Activated naive CD8-positive, alpha-beta T cell treated with anti-CD3 and anti-CD28 coated beads for 36 hours (primary cell): ENCODE data around the gene NLE1. TPM values are rescaled to one million over a fixed set of nuclear protein-coding genes. Genes with fewer than 3 reads are reported as not detected.
A peak's percentile ranks its signal among the peaks of the same experiment; 100 is the strongest.

Experiments used
- DNase-seq: peaks from one replicate; pipeline ENCODE4 v3.0.0; 2021
- H3K27ac Mint-ChIP-seq: one replicate; pipeline ENCODE4 v1.8.0; 2022; ENCODE audit warnings: mild to moderate bottlenecking, moderate library complexity, mixed read lengths
- H3K27me3 Mint-ChIP-seq: one replicate; pipeline ENCODE4 v1.8.0; 2022; ENCODE audit warnings: mild to moderate bottlenecking, mixed read lengths
- H3K36me3 Mint-ChIP-seq: one replicate; pipeline ENCODE4 v1.8.0; 2021; ENCODE audit warnings: mild to moderate bottlenecking, mixed read lengths
- H3K4me1 Mint-ChIP-seq: one replicate; pipeline ENCODE4 v1.8.0; 2021; ENCODE audit warnings: mixed read lengths
- H3K4me3 Mint-ChIP-seq: one replicate; pipeline ENCODE4 v1.8.0; 2022; ENCODE audit warnings: mild to moderate bottlenecking, moderate library complexity, mixed read lengths
- H3K9me3 Mint-ChIP-seq: one replicate; pipeline ENCODE4 v1.8.0; 2022; ENCODE audit warnings: mixed read lengths
- total RNA-seq, 2 experiments: library from RNA; stranded (reverse); gene quantifications; one replicate each; pipeline ENCODE4 v1.2.3, GENCODE V29; 2021

The NLE1 gene
- total RNA-seq, 2 experiments from 2014 or later: 59.9 to 61.8 TPM

GRCh38 chr17:35089586-35090296, 52.4 kb downstream of the NLE1 start:
- Mint-ChIP-seq H3K27ac (peak overlapping the region; percentile 96), H3K9me3 (no peaks in the 10 kb centered on the region), H3K4me3 (peak overlapping the region; percentile 83), H3K36me3 (peaks cover 2% of the 10 kb centered on the region), H3K27me3 (no peaks in the 10 kb centered on the region), H3K4me1 (peaks cover 48% of the 10 kb centered on the region)
- DNase-seq: peak; percentile 36

DNA sequence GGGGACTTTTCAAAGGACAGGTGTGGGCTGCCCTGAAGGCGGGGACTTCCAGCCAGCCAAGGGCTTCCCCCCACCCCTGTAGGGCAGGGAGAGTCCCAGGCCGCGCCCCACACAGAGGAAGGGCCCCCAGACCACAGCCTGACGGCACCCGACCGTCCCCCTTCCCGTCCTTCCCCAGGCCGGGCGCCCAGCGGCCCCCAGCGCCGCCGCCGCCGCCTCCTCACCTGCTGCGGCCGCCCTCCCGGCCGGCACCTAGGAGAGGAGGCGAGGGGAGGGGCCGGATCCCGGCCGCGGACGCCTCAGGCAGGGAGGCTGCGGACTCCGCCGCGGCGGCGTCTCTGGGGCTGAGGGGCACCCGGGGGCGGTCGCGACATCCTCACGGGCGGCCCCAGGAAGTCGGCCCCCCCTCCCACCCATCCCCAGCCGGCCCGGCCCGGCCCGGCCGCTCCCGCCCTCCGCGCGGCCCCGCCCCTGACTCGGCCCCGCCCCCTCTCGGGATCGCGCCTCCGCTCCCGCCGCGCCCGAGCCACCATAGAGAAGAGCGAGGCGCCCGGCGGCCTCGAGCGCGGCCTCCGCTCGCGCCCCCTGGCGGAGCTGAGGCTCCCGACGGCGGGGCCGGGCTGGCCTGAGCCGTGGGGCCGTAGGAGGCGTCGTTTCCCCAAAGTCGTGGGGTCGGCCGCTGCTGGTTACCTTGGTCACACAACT, 53.1 kb downstream of the NLE1 start:
- Mint-ChIP-seq H3K9me3 (no peaks in the 10 kb centered on the region), H3K27ac (peak overlapping the region; percentile 96), H3K27me3 (no peaks in the 10 kb centered on the region), H3K4me3 (peak overlapping the region; percentile 84), H3K4me1 (peaks cover 51% of the 10 kb centered on the region), H3K36me3 (peaks cover 2% of the 10 kb centered on the region)
- peak; percentile 93 for DNase-seq

DNA sequence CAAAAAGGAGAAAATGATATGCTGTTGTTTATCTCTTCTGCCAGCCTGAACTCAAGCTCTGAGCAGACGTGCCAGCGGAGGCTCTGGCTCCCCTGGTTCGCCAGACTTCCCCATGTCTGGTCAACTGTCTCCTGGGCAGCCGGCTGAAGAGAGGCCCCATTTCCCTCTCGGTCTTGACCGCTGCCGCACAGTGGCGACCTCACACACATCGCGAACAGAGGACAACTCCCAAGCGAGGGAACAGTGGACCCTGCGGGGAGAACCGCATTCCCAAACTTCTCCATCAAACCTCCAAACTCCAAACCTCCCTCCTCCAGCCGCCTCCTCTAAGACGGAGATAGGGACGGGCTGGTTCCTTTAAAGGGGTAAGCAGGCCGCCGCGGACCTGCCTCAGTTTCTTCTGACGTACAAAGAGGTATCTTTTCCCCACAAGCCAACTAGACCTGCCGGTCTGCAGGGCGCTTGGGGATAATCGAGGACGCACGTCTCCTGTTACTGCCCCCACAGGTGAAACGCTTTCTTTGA, 53.7 kb downstream of the NLE1 start:
- DNase-seq: peak; percentile 18
- peaks cover 2% of the 10 kb centered on the region for H3K36me3 Mint-ChIP-seq
- H3K4me3 Mint-ChIP-seq: peak overlapping the region; percentile 84
- no peaks in the 10 kb centered on the region for H3K27me3 Mint-ChIP-seq
- H3K9me3 Mint-ChIP-seq: no peaks in the 10 kb centered on the region
- peaks cover 51% of the 10 kb centered on the region for H3K4me1 Mint-ChIP-seq
- H3K27ac Mint-ChIP-seq: peak overlapping the region; percentile 89

GRCh38 chr17:35087731-35088355, 54.3 kb downstream of the NLE1 start:
- Mint-ChIP-seq H3K4me1 (peaks cover 56% of the 10 kb centered on the region), H3K9me3 (no peaks in the 10 kb centered on the region), H3K27ac (peak overlapping the region; percentile 89), H3K4me3 (peak overlapping the region; percentile 84), H3K36me3 (peaks cover 2% of the 10 kb centered on the region), H3K27me3 (no peaks in the 10 kb centered on the region)
- DNase-seq: peak; percentile 29

GRCh38 chr17:35086931-35087573, 55.1 kb downstream of the NLE1 start:
- Mint-ChIP-seq H3K27ac (peak overlapping the region; percentile 89), H3K27me3 (no peaks in the 10 kb centered on the region), H3K9me3 (no peaks in the 10 kb centered on the region), H3K4me3 (peak overlapping the region; percentile 84), H3K4me1 (peaks cover 64% of the 10 kb centered on the region), H3K36me3 (peaks cover 2% of the 10 kb centered on the region)
- DNase-seq: no peak

- no peak overlapping the region for H3K4me3 Mint-ChIP-seq
- DNase-seq: no peak
- no peaks in the 10 kb centered on the region for H3K9me3 Mint-ChIP-seq
- no peak overlapping the region for H3K27ac Mint-ChIP-seq
- H3K27me3 Mint-ChIP-seq: no peaks in the 10 kb centered on the region
- H3K4me1 Mint-ChIP-seq: peaks cover 70% of the 10 kb centered on the region
- H3K36me3 Mint-ChIP-seq: peaks cover 2% of the 10 kb centered on the region
These were observed 55.9 kb downstream of the NLE1 start for GRCh38 chr17:35086164-35086563.

- H3K9me3 Mint-ChIP-seq: no peaks in the 10 kb centered on the region
- no peaks in the 10 kb centered on the region for H3K27me3 Mint-ChIP-seq
- peaks cover 74% of the 10 kb centered on the region for H3K4me1 Mint-ChIP-seq
- H3K4me3 Mint-ChIP-seq: no peak overlapping the region
- peaks cover 4% of the 10 kb centered on the region for H3K36me3 Mint-ChIP-seq
- H3K27ac Mint-ChIP-seq: no peak overlapping the region
- DNase-seq: no peak
These were observed 57.1 kb downstream of the NLE1 start for GRCh38 chr17:35084987-35085386.

DNA sequence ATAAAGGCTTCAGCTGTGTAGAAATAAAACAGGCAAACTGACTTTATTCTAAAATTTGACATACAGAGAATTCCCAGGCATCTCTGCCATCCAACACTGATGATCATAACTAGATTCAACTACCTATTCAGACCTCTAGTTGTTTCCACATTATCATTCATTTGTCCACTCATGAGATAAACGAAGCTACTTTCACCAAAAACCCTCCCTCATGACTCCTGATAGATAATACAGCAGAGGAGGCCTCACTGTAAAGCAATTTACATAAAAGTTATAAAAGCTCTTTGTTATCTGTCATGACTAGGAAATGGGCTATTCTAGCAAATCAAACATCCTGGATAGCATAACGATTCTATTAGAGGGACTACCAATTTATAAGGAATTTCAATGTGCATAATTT, 59.0 kb downstream of the NLE1 start:
- peaks cover 6% of the 10 kb centered on the region for H3K36me3 Mint-ChIP-seq
- no peak for DNase-seq
- H3K27me3 Mint-ChIP-seq: no peaks in the 10 kb centered on the region
- no peak overlapping the region for H3K4me3 Mint-ChIP-seq
- H3K4me1 Mint-ChIP-seq: peaks cover 69% of the 10 kb centered on the region
- H3K9me3 Mint-ChIP-seq: no peaks in the 10 kb centered on the region
- no peak overlapping the region for H3K27ac Mint-ChIP-seq

- no peak for DNase-seq
- H3K36me3 Mint-ChIP-seq: peaks cover 6% of the 10 kb centered on the region
- no peaks in the 10 kb centered on the region for H3K9me3 Mint-ChIP-seq
- peak overlapping the region; percentile 61 for H3K27ac Mint-ChIP-seq
- H3K4me1 Mint-ChIP-seq: peaks cover 67% of the 10 kb centered on the region
- H3K4me3 Mint-ChIP-seq: peak overlapping the region; percentile 32
- H3K27me3 Mint-ChIP-seq: no peaks in the 10 kb centered on the region
These were observed 59.9 kb downstream of the NLE1 start for GRCh38 chr17:35082073-35082657.

DNA sequence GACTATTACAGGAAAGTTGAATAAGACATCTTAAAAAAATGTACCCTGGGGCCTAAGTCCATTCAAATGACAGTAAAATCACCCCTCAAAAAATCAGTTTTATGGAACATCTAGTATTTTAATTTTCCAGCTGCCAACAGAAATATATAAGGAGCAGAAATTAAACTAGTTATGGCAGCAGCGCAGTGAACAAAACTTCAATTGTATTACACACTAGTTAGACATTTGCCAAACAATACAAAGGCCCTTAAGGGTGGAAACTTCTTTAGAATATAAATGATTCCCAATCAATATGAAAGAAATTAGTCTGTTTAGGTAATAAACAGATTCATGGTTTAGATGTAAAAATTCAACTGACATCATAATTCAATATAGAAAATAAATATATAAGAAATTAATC, 60.5 kb downstream of the NLE1 start:
- H3K27ac Mint-ChIP-seq: no peak overlapping the region

GRCh38 chr17:35080536-35080935, 61.6 kb downstream of the NLE1 start:
- H3K9me3 Mint-ChIP-seq: no peaks in the 10 kb centered on the region
- H3K4me1 Mint-ChIP-seq: peaks cover 61% of the 10 kb centered on the region
- peaks cover 6% of the 10 kb centered on the region for H3K36me3 Mint-ChIP-seq
- H3K4me3 Mint-ChIP-seq: no peak overlapping the region
- DNase-seq: no peak
- H3K27me3 Mint-ChIP-seq: no peaks in the 10 kb centered on the region
- H3K27ac Mint-ChIP-seq: peak overlapping the region; percentile 39

More for the DNA sequence above, 60.5 kb downstream of the NLE1 start:
- H3K9me3 Mint-ChIP-seq: no peaks in the 10 kb centered on the region
- H3K36me3 Mint-ChIP-seq: peaks cover 6% of the 10 kb centered on the region
- no peaks in the 10 kb centered on the region for H3K27me3 Mint-ChIP-seq
- H3K4me1 Mint-ChIP-seq: peaks cover 65% of the 10 kb centered on the region
- DNase-seq: no peak
- no peak overlapping the region for H3K4me3 Mint-ChIP-seq

DNA sequence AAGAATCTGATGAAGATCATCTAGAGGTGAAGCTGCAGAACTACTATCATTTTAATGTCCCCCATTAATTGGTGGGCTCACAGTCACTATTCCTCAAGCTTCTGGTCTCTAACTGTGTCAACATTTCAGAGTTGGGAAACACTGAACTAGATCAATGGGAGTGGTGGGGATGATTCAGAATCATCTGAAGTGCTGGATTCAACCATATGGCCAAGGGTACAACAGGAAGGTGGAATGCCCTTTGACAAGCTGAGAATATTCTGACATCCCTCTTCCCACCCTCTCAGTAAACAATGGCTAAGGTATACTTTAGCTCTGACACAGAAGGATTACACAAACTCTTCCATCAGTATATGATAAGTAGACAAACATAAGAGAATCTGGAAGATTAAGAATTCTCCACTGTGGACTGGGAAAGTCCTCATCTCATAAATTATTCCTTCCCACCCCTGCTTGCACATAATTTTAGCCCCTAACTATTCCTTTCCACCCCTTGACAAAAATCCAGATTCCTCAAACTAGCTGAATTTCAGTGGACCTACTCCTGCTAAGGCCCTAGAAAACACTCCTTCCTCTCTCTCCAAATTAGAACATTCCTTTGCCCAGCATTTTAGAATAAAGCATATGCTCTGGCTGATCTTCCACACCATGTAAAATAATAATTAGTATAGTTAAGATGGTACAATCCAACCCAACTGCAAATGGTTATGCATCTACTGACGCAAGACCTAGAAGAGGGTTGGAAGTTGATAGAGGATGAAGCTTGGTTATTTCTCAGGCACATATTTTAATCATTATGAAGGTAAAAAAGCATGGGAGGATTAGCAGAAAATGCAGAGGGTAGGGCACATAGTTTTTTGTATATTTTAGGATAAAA, 62.3 kb downstream of the NLE1 start:
- Mint-ChIP-seq H3K4me3 (no peak overlapping the region), H3K9me3 (no peaks in the 10 kb centered on the region), H3K27ac (no peak overlapping the region), H3K4me1 (peaks cover 61% of the 10 kb centered on the region), H3K36me3 (peaks cover 4% of the 10 kb centered on the region), H3K27me3 (no peaks in the 10 kb centered on the region)
- no peak for DNase-seq
